Stimulated activated CD4-positive, alpha-beta T cell treated with anti-CD3 and anti-CD28 coated beads, Interleukin-12 subunit alpha, Interleukin-12 subunit beta, amount 100 ng/mL, for 24 hours (primary cell): ENCODE data around the gene DBF4B.

Source experiments
- DNase-seq, 2 experiments: peaks; one replicate each; pipeline ENCODE4 v3.0.0-alpha.2; 2020; ENCODE audit warnings: low read depth in 2 of 2

The DBF4B gene

GRCh38 chr17:44777394-44778348 lies 69.2 kb downstream of the DBF4B start:
- DNase-seq = no peak

GRCh38 chr17:44778656-44779210 lies 70.3 kb downstream of the DBF4B start:
- no peak for DNase-seq

- peak; percentile 47 to 84 for DNase-seq
These were observed 71.0 kb downstream of the DBF4B start for GRCh38 chr17:44779211-44780025.

GRCh38 chr17:44780161-44780560 lies 71.7 kb downstream of the DBF4B start:
- no peak for DNase-seq

GRCh38 chr17:44780845-44781480 lies 72.5 kb downstream of the DBF4B start:
- no peak for DNase-seq

- DNase-seq = no peak
These were observed 73.3 kb downstream of the DBF4B start for GRCh38 chr17:44781551-44782325.

GRCh38 chr17:44782326-44782850 lies 73.9 kb downstream of the DBF4B start:
- no peak for DNase-seq

GRCh38 chr17:44785921-44786320 lies 77.5 kb downstream of the DBF4B start:
- no peak for DNase-seq

GRCh38 chr17:44786551-44787081 lies 78.2 kb downstream of the DBF4B start:
- DNase-seq = no peak

- no peak for DNase-seq
These were observed 78.9 kb downstream of the DBF4B start for GRCh38 chr17:44787271-44787940.

- no peak for DNase-seq
These were observed 79.7 kb downstream of the DBF4B start for GRCh38 chr17:44788139-44788538.

GRCh38 chr17:44792276-44792675 lies 83.8 kb downstream of the DBF4B start:
- no peak for DNase-seq

GRCh38 chr17:44793885-44794842 lies 85.7 kb downstream of the DBF4B start:
- DNase-seq = no peak

- DNase-seq = no peak
These were observed 86.5 kb downstream of the DBF4B start for GRCh38 chr17:44794851-44795413.

GRCh38 chr17:44795421-44795820 lies 87.0 kb downstream of the DBF4B start:
- DNase-seq = no peak

- no peak for DNase-seq
These were observed 87.5 kb downstream of the DBF4B start for GRCh38 chr17:44795928-44796327.

GRCh38 chr17:44796731-44797130 lies 88.3 kb downstream of the DBF4B start:
- DNase-seq = no peak

- no peak for DNase-seq
These were observed 89.3 kb downstream of the DBF4B start for GRCh38 chr17:44797802-44798201.
